ENCODE data around the gene FLACC1.
"Not testable (repeated sequence)": the region's sequence is repeated elsewhere in the genome, so short reads cannot be mapped to it uniquely, and the experiment has no call there.

Gene FLACC1

GRCh38 chr2:201244829-201245228, 112.3 kb downstream of the FLACC1 start:
- Histone ChIP-seq H3K23ac (ENCODE audit: low read length in 2 of 2) (no peak overlapping the region), H3K9ac (ENCODE audit: low read length) (no peak overlapping the region), H4K91ac (ENCODE audit: low read length) (no peak overlapping the region), H3K27me3 (ENCODE audit: control insufficient read depth in 1 of 2, insufficient read depth in 1 of 2, low read length in 2 of 2) (no peaks in the 10 kb centered on the region), H2AK5ac (ENCODE audit: low read length, severe bottlenecking) (no peak overlapping the region), H2BK15ac (ENCODE audit: low read depth, poor library complexity, severe bottlenecking) (no peak overlapping the region), H3K36me3 (ENCODE audit: control insufficient read depth in 1 of 2, insufficient read depth in 2 of 2, low read depth in 1 of 2, low read length in 2 of 2) (no peaks in the 10 kb centered on the region), H3K4me2 (ENCODE audit: low read length, poor library complexity, severe bottlenecking) (no peak overlapping the region), H2BK120ac (ENCODE audit: low read depth, low read length) (no peak overlapping the region), H3K27ac (ENCODE audit: low read length, poor library complexity, severe bottlenecking) (no peak overlapping the region), H3K79me1 (replicated peaks; ENCODE audit: low read length, poor library complexity, severe bottlenecking) (no peaks in the 10 kb centered on the region), H3K4ac (ENCODE audit: low read depth in 1 of 2, low read length in 2 of 2) (no peak overlapping the region), H3K9me3 (ENCODE audit: control insufficient read depth, low read length) (no peaks in the 10 kb centered on the region), H4K8ac (ENCODE audit: low read length) (no peak overlapping the region), H2AFZ (ENCODE audit: low read depth, low read length) (no peak overlapping the region), H3K4me1 (ENCODE audit: control insufficient read depth, insufficient read depth, low read depth, low read length) (no peaks in the 10 kb centered on the region), H2BK12ac (ENCODE audit: low read length in 2 of 2) (no peak overlapping the region), H3K4me3 (ENCODE audit: insufficient read depth in 1 of 2, low read depth in 1 of 2, low read length in 2 of 2) (no peak overlapping the region), H3K18ac (ENCODE audit: low read depth in 1 of 2, low read length in 2 of 2) (no peak overlapping the region), H3K14ac (ENCODE audit: low read length in 2 of 2) (no peak overlapping the region), H2BK5ac (ENCODE audit: low read depth, low read length, poor library complexity, severe bottlenecking) (no peak overlapping the region)
- DNase-seq: no peak
- WGBS: 95% methylated on average over 5 of the region's 5 CpGs

- no peak overlapping the region for H2AFZ ChIP-seq (ENCODE audit: low read depth, low read length)
- H2BK5ac ChIP-seq (ENCODE audit: low read depth, low read length, poor library complexity, severe bottlenecking): no peak overlapping the region
- no peak overlapping the region for H2AK5ac ChIP-seq (ENCODE audit: low read length, severe bottlenecking)
- no peak overlapping the region for H2BK120ac ChIP-seq (ENCODE audit: low read depth, low read length)
- H2BK15ac ChIP-seq (ENCODE audit: low read depth, poor library complexity, severe bottlenecking): no peak overlapping the region
- no peak overlapping the region for H3K18ac ChIP-seq (ENCODE audit: low read depth in 1 of 2, low read length in 2 of 2)
- H3K4me2 ChIP-seq (ENCODE audit: low read length, poor library complexity, severe bottlenecking): no peak overlapping the region
- H3K27ac ChIP-seq (ENCODE audit: low read length, poor library complexity, severe bottlenecking): no peak overlapping the region
- no peak overlapping the region for H4K91ac ChIP-seq (ENCODE audit: low read length)
- H3K14ac ChIP-seq (ENCODE audit: low read length in 2 of 2): no peak overlapping the region
- H3K23ac ChIP-seq (ENCODE audit: low read length in 2 of 2): no peak overlapping the region
- H3K9ac ChIP-seq (ENCODE audit: low read length): no peak overlapping the region
- no peaks in the 10 kb centered on the region for H3K36me3 ChIP-seq (ENCODE audit: control insufficient read depth in 1 of 2, insufficient read depth in 2 of 2, low read depth in 1 of 2, low read length in 2 of 2)
- DNase-seq: no peak
- H3K79me1 ChIP-seq (replicated peaks; ENCODE audit: low read length, poor library complexity, severe bottlenecking): no peaks in the 10 kb centered on the region
- H3K9me3 ChIP-seq (ENCODE audit: control insufficient read depth, low read length): no peaks in the 10 kb centered on the region
- no peaks in the 10 kb centered on the region for H3K4me1 ChIP-seq (ENCODE audit: control insufficient read depth, insufficient read depth, low read depth, low read length)
- no peaks in the 10 kb centered on the region for H3K27me3 ChIP-seq (ENCODE audit: control insufficient read depth in 1 of 2, insufficient read depth in 1 of 2, low read length in 2 of 2)
- H3K4me3 ChIP-seq (ENCODE audit: insufficient read depth in 1 of 2, low read depth in 1 of 2, low read length in 2 of 2): no peak overlapping the region
- no peak overlapping the region for H2BK12ac ChIP-seq (ENCODE audit: low read length in 2 of 2)
- no peak overlapping the region for H3K4ac ChIP-seq (ENCODE audit: low read depth in 1 of 2, low read length in 2 of 2)
- H4K8ac ChIP-seq (ENCODE audit: low read length): no peak overlapping the region
Measured at GRCh38 chr2:201242571-201243277, 114.4 kb downstream of the FLACC1 start.

GRCh38 chr2:201239167-201239935, 117.8 kb downstream of the FLACC1 start:
- H3K27ac ChIP-seq (ENCODE audit: low read length, poor library complexity, severe bottlenecking); H2BK12ac ChIP-seq (ENCODE audit: low read length in 2 of 2); H3K4me1 ChIP-seq (ENCODE audit: control insufficient read depth, insufficient read depth, low read depth, low read length); H3K18ac ChIP-seq (ENCODE audit: low read depth in 1 of 2, low read length in 2 of 2); H3K9me3 ChIP-seq (ENCODE audit: control insufficient read depth, low read length); H4K8ac ChIP-seq (ENCODE audit: low read length); H2AK5ac ChIP-seq (ENCODE audit: low read length, severe bottlenecking); H2BK15ac ChIP-seq (ENCODE audit: low read depth, poor library complexity, severe bottlenecking); H3K79me1 ChIP-seq (replicated peaks; ENCODE audit: low read length, poor library complexity, severe bottlenecking); H2BK120ac ChIP-seq (ENCODE audit: low read depth, low read length); H2BK5ac ChIP-seq (ENCODE audit: low read depth, low read length, poor library complexity, severe bottlenecking); H3K14ac ChIP-seq (ENCODE audit: low read length in 2 of 2); H3K4me2 ChIP-seq (ENCODE audit: low read length, poor library complexity, severe bottlenecking); H4K91ac ChIP-seq (ENCODE audit: low read length); DNase-seq; H3K36me3 ChIP-seq (ENCODE audit: control insufficient read depth in 1 of 2, insufficient read depth in 2 of 2, low read depth in 1 of 2, low read length in 2 of 2); H2AFZ ChIP-seq (ENCODE audit: low read depth, low read length); H3K27me3 ChIP-seq (ENCODE audit: control insufficient read depth in 1 of 2, insufficient read depth in 1 of 2, low read length in 2 of 2); H3K4ac ChIP-seq (ENCODE audit: low read depth in 1 of 2, low read length in 2 of 2): not testable (repeated sequence)
- Histone ChIP-seq H3K23ac (ENCODE audit: low read length in 2 of 2) (peak overlapping the region in 1 of 2 experiments; percentile 72), H3K9ac (ENCODE audit: low read length) (peak overlapping the region; percentile 86), H3K4me3 (ENCODE audit: insufficient read depth in 1 of 2, low read depth in 1 of 2, low read length in 2 of 2) (peak overlapping the region in 1 of 2 experiments; percentile 63)
- WGBS: 94% methylated on average over 10 of the region's 21 CpGs

Measured in mesenchymal stem cell (in vitro differentiated cells and primary cell).